Rectal smooth muscle tissue (tissue), 1 donor: ENCODE results near the gene HSD17B12.
"Not testable (repeated sequence)": the region's sequence is repeated elsewhere in the genome, so short reads cannot be mapped to it uniquely, and the experiment has no call there.

ENCODE experiments used
- H3K27ac ChIP-seq: one replicate; pipeline ENCODE4 v1.7.0; 2013; ENCODE audit warnings: low read depth, low read length, inconsistent platforms
- H3K27me3 ChIP-seq: one replicate; pipeline ENCODE4 v1.7.0; 2013; ENCODE audit warnings: low read length; ENCODE audit not compliant: control insufficient read depth, insufficient read depth
- H3K36me3 ChIP-seq: one replicate; pipeline ENCODE4 v1.7.0; 2013; ENCODE audit warnings: low read length; ENCODE audit not compliant: control insufficient read depth, insufficient read depth
- H3K4me1 ChIP-seq: one replicate; pipeline ENCODE4 v1.7.0; 2013; ENCODE audit warnings: low read length; ENCODE audit not compliant: control insufficient read depth, insufficient read depth
- H3K4me3 ChIP-seq: one replicate; pipeline ENCODE4 v1.7.0; 2013; ENCODE audit warnings: low read length
- H3K9ac ChIP-seq: one replicate; pipeline ENCODE4 v1.7.0; 2013; ENCODE audit warnings: low read length

The HSD17B12 gene

DNA sequence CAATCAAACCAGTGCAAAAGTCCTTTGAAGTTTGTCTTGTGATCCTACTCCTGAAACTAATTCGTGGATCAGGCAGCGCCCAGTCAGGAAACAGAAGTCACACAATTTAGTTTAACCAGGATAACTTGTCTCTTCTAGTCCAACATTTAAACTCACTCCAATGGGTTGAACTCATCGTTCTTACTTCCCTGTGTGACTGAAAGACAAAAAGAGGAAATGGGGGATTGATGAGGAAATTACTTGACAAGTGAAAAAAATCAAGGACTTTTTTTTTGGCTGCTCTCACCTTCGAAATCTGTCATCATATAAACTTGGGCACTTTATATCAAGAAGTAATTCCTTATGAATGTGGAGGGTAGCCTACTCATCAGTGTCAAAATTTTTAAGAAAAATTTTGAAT lies 78.4 kb downstream of the HSD17B12 start:
- Histone ChIP-seq H3K36me3 (no peaks in the 10 kb centered on the region), H3K9ac (no peak overlapping the region), H3K27me3 (no peaks in the 10 kb centered on the region), H3K4me3 (no peak overlapping the region), H3K27ac (no peak overlapping the region), H3K4me1 (no peaks in the 10 kb centered on the region)

DNA sequence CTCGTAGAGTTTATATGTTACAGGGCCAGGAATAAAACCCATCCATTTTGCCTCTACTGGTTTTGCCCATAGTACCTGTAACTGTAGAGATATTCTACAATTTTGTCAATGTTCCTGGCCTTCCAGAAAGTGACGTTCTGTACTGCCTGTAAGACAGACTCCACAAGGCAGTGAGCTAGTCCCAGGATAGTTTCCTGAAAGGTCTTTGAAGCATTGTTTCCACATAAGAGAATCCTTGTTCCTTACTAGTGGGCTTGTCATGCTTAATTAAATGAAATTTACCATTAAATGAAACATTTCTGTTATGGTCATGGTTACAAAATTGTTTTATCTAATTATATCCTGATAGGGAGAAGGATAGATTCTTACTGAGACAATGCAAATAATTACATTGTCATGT lies 80.4 kb downstream of the HSD17B12 start:
- no peak overlapping the region for H3K27ac ChIP-seq
- no peaks in the 10 kb centered on the region for H3K36me3 ChIP-seq
- no peak overlapping the region for H3K9ac ChIP-seq
- no peak overlapping the region for H3K4me3 ChIP-seq
- H3K4me1 ChIP-seq = no peaks in the 10 kb centered on the region
- no peaks in the 10 kb centered on the region for H3K27me3 ChIP-seq

- no peak overlapping the region for H3K9ac ChIP-seq
- H3K4me3 ChIP-seq = no peak overlapping the region
- H3K36me3 ChIP-seq = no peaks in the 10 kb centered on the region
- H3K27me3 ChIP-seq = no peaks in the 10 kb centered on the region
- H3K4me1 ChIP-seq = no peaks in the 10 kb centered on the region
- no peak overlapping the region for H3K27ac ChIP-seq
These were observed 84.7 kb downstream of the HSD17B12 start for GRCh38 chr11:43765194-43765593.

DNA sequence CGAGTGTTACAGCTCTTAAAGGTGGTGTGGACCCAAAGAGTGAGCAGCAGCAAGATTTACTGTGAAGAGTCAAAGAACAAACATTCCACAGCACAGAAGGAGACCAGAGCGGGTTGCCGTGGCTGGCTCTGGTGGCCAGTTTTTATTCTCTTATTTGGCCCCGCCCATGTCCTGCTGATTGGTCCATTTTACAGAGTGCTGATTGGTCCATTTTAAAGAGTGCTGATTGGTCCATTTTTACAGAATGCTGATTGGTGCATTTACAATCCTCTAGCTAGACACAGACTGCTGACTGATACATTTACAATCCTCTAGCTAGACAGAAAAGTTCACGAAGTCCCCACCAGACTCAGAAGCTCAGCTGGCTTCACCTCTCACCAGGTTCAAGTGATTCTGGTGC lies 88.1 kb downstream of the HSD17B12 start:
- not testable (repeated sequence) for H3K4me1 ChIP-seq, H3K36me3 ChIP-seq, H3K27ac ChIP-seq, H3K27me3 ChIP-seq, H3K4me3 ChIP-seq, H3K9ac ChIP-seq

GRCh38 chr11:43770173-43770572 lies 89.6 kb downstream of the HSD17B12 start:
- Histone ChIP-seq H3K9ac (no peak overlapping the region), H3K27me3 (no peaks in the 10 kb centered on the region), H3K4me1 (no peaks in the 10 kb centered on the region), H3K4me3 (no peak overlapping the region), H3K27ac (no peak overlapping the region), H3K36me3 (no peaks in the 10 kb centered on the region)

GRCh38 chr11:43772733-43773132 lies 92.2 kb downstream of the HSD17B12 start:
- H3K27ac ChIP-seq = no peak overlapping the region
- no peaks in the 10 kb centered on the region for H3K27me3 ChIP-seq
- no peak overlapping the region for H3K4me3 ChIP-seq
- no peaks in the 10 kb centered on the region for H3K36me3 ChIP-seq
- H3K9ac ChIP-seq = no peak overlapping the region
- H3K4me1 ChIP-seq = no peaks in the 10 kb centered on the region

GRCh38 chr11:43774786-43775185 lies 94.2 kb downstream of the HSD17B12 start:
- Histone ChIP-seq H3K27me3 (no peaks in the 10 kb centered on the region), H3K9ac (no peak overlapping the region), H3K4me3 (no peak overlapping the region)

DNA sequence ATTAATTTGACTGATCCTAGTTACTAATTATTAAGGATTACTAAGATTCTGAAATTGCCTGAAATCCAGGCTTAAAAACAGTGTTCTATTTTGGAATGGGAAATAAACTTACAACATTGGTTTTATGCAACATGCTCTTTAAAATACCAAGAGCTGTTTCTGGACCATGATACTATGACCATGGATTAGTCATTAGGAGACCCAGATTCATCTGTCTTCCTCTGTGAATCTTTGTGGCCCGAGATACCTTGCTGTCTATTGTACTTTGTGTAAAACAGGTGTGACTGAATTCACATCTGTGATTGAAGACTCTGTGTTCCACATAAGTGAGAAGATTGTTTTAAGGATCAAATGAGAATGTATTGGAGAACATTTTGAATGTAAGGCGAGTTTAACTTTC lies 98.8 kb downstream of the HSD17B12 start:
- Histone ChIP-seq H3K27ac (no peak overlapping the region), H3K4me3 (no peak overlapping the region), H3K36me3 (no peaks in the 10 kb centered on the region), H3K27me3 (no peaks in the 10 kb centered on the region), H3K4me1 (no peaks in the 10 kb centered on the region), H3K9ac (no peak overlapping the region)

More at GRCh38 chr11:43774786-43775185, 94.2 kb downstream of the HSD17B12 start:
- no peak overlapping the region for H3K27ac ChIP-seq
- H3K36me3 ChIP-seq = no peaks in the 10 kb centered on the region
- H3K4me1 ChIP-seq = no peaks in the 10 kb centered on the region

GRCh38 chr11:43784301-43784700 lies 103.8 kb downstream of the HSD17B12 start:
- Histone ChIP-seq H3K36me3 (no peaks in the 10 kb centered on the region), H3K27ac (no peak overlapping the region), H3K9ac (no peak overlapping the region), H3K4me1 (no peaks in the 10 kb centered on the region), H3K4me3 (no peak overlapping the region), H3K27me3 (no peaks in the 10 kb centered on the region)

DNA sequence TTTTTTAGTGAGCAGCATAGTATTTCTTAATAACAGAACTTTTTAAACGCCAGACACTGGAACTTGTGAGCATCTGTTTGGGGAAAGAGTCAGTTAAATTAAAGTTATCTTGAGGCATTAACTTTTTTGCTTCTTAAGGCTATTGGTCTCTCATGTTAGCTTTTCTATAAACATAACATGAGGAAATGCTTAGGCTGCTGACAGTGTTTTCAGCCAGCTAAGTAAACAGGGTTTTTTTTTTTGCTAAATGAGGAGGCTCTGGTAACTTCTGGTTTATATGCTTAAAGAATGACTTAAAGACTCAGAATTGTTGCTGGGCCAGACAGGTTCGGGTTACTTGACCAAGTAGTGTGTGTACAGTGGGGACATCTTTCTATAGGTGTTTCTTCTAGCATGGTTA lies 104.3 kb downstream of the HSD17B12 start:
- Histone ChIP-seq H3K9ac (no peak overlapping the region), H3K27me3 (no peaks in the 10 kb centered on the region), H3K36me3 (no peaks in the 10 kb centered on the region), H3K4me1 (no peaks in the 10 kb centered on the region), H3K4me3 (no peak overlapping the region), H3K27ac (no peak overlapping the region)

- no peaks in the 10 kb centered on the region for H3K36me3 ChIP-seq
- no peaks in the 10 kb centered on the region for H3K4me1 ChIP-seq
- H3K27ac ChIP-seq = no peak overlapping the region
- no peaks in the 10 kb centered on the region for H3K27me3 ChIP-seq
- no peak overlapping the region for H3K9ac ChIP-seq
- no peak overlapping the region for H3K4me3 ChIP-seq
These were observed 104.8 kb downstream of the HSD17B12 start for GRCh38 chr11:43785318-43785717.

DNA sequence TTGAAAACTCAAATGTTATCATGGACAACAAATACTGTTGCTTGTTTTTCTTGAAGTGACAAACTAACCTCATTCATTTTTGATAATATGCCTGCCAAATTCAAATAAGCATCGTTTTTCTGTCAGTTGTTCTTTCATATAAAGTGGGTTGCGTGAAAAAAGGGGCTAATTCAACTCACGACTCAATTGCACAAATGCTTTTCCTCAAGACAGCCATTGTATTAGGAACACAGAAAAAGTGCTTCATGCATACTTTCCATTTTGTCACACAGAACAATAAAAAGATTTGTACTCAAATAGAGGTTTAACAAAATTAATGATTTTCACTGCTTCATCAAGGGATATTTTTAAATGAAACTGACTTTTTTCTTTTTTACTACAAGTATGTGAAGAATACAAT lies 105.5 kb downstream of the HSD17B12 start:
- no peaks in the 10 kb centered on the region for H3K36me3 ChIP-seq
- H3K9ac ChIP-seq = no peak overlapping the region
- H3K27me3 ChIP-seq = no peaks in the 10 kb centered on the region
- H3K27ac ChIP-seq = no peak overlapping the region
- no peak overlapping the region for H3K4me3 ChIP-seq
- H3K4me1 ChIP-seq = no peaks in the 10 kb centered on the region

- Histone ChIP-seq H3K36me3 (no peaks in the 10 kb centered on the region), H3K9ac (no peak overlapping the region), H3K27me3 (no peaks in the 10 kb centered on the region), H3K4me1 (no peaks in the 10 kb centered on the region), H3K27ac (no peak overlapping the region), H3K4me3 (no peak overlapping the region)
These were observed 107.3 kb downstream of the HSD17B12 start for GRCh38 chr11:43787824-43788223.
